ENCODE results near the gene MBD6. TPM values are rescaled to one million over a fixed set of nuclear protein-coding genes. Genes with fewer than 3 reads are reported as not detected.
A peak's percentile ranks its signal among the peaks of the same experiment; 100 is the strongest.

Gene MBD6
- polyA plus RNA-seq, 3 donors = 2.4 to 47.7 (median 2.6) TPM

- Mint-ChIP-seq H3K27ac (no peak overlapping the region), H3K27me3 (ENCODE audit: low read depth in 3 of 3) (no peaks in the 10 kb centered on the region), H3K4me3 (no peak overlapping the region), H3K4me1 (no peaks in the 10 kb centered on the region), H3K36me3 (peaks cover 77 to 92% of the 10 kb centered on the region in 2 donors), H3K9me3 (no peaks in the 10 kb centered on the region)
- DNase-seq = no peak
- H3K27ac ChIP-seq (ENCODE audit: low read depth in 1 of 2, low read length in 2 of 2) = no peak overlapping the region
- WGBS (ENCODE audit: insufficient coverage) = 100% methylated on average over 2 of the region's 3 CpGs
- no peaks in the 10 kb centered on the region for H3K27me3 ChIP-seq (ENCODE audit: control insufficient read depth in 2 of 2, insufficient read depth in 2 of 2, low read length in 2 of 2)
- peaks cover 24% of the 10 kb centered on the region for H4K20me1 ChIP-seq (ENCODE audit: insufficient read depth, low read length)
- TF ChIP-seq CTCF (IDR thresholded peaks at IDR 0.05) = no peak
- intact Hi-C loops (cut with micrococcal nuclease) = no loop called here
- H2AFZ ChIP-seq (ENCODE audit: insufficient read depth, low read depth, low read length, poor library complexity, severe bottlenecking) = no peak overlapping the region
- no peaks in the 10 kb centered on the region for H3K79me2 ChIP-seq (ENCODE audit: insufficient read depth, low read length)
- no peaks in the 10 kb centered on the region for H3K9me3 ChIP-seq (replicated peaks in 1 of 2; ENCODE audit: control insufficient read depth in 1 of 2, insufficient read depth in 1 of 2, low read length in 2 of 2)
- no peak overlapping the region for H3K4me3 ChIP-seq (replicated peaks in 1 of 3; ENCODE audit: low read depth in 2 of 3, low read length in 3 of 3)
- H3K4me2 ChIP-seq (replicated peaks; ENCODE audit: extremely low read depth, low read length, poor library complexity, severe bottlenecking) = no peak overlapping the region
- H3K4me1 ChIP-seq (ENCODE audit: control insufficient read depth in 1 of 2, insufficient read depth in 2 of 2, low read length in 2 of 2) = no peaks in the 10 kb centered on the region
- H3K36me3 ChIP-seq (replicated peaks in 1 of 2; ENCODE audit: control insufficient read depth in 1 of 2, insufficient read depth in 2 of 2, low read length in 2 of 2) = peaks cover 68 to 94% of the 10 kb centered on the region in 2 donors
- H3K9ac ChIP-seq (ENCODE audit: insufficient read depth, low read length, poor library complexity, severe bottlenecking) = no peak overlapping the region
Measured at GRCh38 chr12:57534991-57535543, 12.4 kb downstream of the MBD6 start.

- Histone ChIP-seq H3K9me3 (replicated peaks in 1 of 2; ENCODE audit: control insufficient read depth in 1 of 2, insufficient read depth in 1 of 2, low read length in 2 of 2) (no peaks in the 10 kb centered on the region), H3K27ac (ENCODE audit: low read depth in 1 of 2, low read length in 2 of 2) (no peak overlapping the region), H3K4me2 (replicated peaks; ENCODE audit: extremely low read depth, low read length, poor library complexity, severe bottlenecking) (no peak overlapping the region), H3K9ac (ENCODE audit: insufficient read depth, low read length, poor library complexity, severe bottlenecking) (no peak overlapping the region), H4K20me1 (ENCODE audit: insufficient read depth, low read length) (peaks cover 20% of the 10 kb centered on the region), H3K4me1 (ENCODE audit: control insufficient read depth in 1 of 2, insufficient read depth in 2 of 2, low read length in 2 of 2) (no peaks in the 10 kb centered on the region), H2AFZ (ENCODE audit: insufficient read depth, low read depth, low read length, poor library complexity, severe bottlenecking) (no peak overlapping the region), H3K27me3 (ENCODE audit: control insufficient read depth in 2 of 2, insufficient read depth in 2 of 2, low read length in 2 of 2) (no peaks in the 10 kb centered on the region), H3K4me3 (replicated peaks in 1 of 3; ENCODE audit: low read depth in 2 of 3, low read length in 3 of 3) (no peak overlapping the region), H3K36me3 (replicated peaks in 1 of 2; ENCODE audit: control insufficient read depth in 1 of 2, insufficient read depth in 2 of 2, low read length in 2 of 2) (peaks cover 65 to 94% of the 10 kb centered on the region in 2 donors), H3K79me2 (ENCODE audit: insufficient read depth, low read length) (no peaks in the 10 kb centered on the region)
- no peak overlapping the region for H3K4me3 Mint-ChIP-seq
- no peaks in the 10 kb centered on the region for H3K4me1 Mint-ChIP-seq
- H3K36me3 Mint-ChIP-seq = peaks cover 79 to 88% of the 10 kb centered on the region in 2 donors
- H3K27ac Mint-ChIP-seq = peak overlapping the region in 1 of 7 donors; percentile 26
- intact Hi-C loops (cut with micrococcal nuclease) = no loop called here
- TF ChIP-seq CTCF (IDR thresholded peaks at IDR 0.05) = no peak
- no peaks in the 10 kb centered on the region for H3K9me3 Mint-ChIP-seq
- DNase-seq = no peak
- 84% methylated on average over 3 of the region's 6 CpGs for WGBS (ENCODE audit: insufficient coverage)
- no peaks in the 10 kb centered on the region for H3K27me3 Mint-ChIP-seq (ENCODE audit: low read depth in 3 of 3)
Measured at GRCh38 chr12:57535764-57536596, 13.4 kb downstream of the MBD6 start.

Data from CD14-positive monocyte (primary cell).